ENCODE data around the gene PSME2.

- TF ChIP-seq, protein P1, sequence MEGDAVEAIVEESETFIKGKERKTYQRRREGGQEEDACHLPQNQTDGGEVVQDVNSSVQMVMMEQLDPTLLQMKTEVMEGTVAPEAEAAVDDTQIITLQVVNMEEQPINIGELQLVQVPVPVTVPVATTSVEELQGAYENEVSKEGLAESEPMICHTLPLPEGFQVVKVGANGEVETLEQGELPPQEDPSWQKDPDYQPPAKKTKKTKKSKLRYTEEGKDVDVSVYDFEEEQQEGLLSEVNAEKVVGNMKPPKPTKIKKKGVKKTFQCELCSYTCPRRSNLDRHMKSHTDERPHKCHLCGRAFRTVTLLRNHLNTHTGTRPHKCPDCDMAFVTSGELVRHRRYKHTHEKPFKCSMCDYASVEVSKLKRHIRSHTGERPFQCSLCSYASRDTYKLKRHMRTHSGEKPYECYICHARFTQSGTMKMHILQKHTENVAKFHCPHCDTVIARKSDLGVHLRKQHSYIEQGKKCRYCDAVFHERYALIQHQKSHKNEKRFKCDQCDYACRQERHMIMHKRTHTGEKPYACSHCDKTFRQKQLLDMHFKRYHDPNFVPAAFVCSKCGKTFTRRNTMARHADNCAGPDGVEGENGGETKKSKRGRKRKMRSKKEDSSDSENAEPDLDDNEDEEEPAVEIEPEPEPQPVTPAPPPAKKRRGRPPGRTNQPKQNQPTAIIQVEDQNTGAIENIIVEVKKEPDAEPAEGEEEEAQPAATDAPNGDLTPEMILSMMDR (conservative IDR thresholded peaks at IDR 0.05), result no peak
- TF ChIP-seq EZH2 (IDR thresholded peaks at IDR 0.05; ENCODE audit: low read depth), result no peak
Observed at GRCh38 chr14:24145690-24146452, 539 bp downstream of the PSME2 start.
